Osteocyte (in vitro differentiated cells): Measurements from ENCODE around the gene ZNF22. TPM values are rescaled to one million over a fixed set of nuclear protein-coding genes. Genes with fewer than 3 reads are reported as not detected.

Experiments used
- DNase-seq: peaks from one replicate; pipeline ENCODE4 v3.0.0; 2021; ENCODE audit warnings: mixed read lengths; ENCODE audit not compliant: unreplicated experiment; ENCODE audit errors: extremely low spot score
- H3K27ac Mint-ChIP-seq: one replicate; pipeline ENCODE4 v1.8.0; 2021; ENCODE audit warnings: mild to moderate bottlenecking, mixed read lengths; ENCODE audit not compliant: unreplicated experiment
- H3K27me3 Mint-ChIP-seq: one replicate; pipeline ENCODE4 v1.8.0; 2021; ENCODE audit warnings: mixed read lengths; ENCODE audit not compliant: unreplicated experiment
- H3K36me3 Mint-ChIP-seq: one replicate; pipeline ENCODE4 v1.8.0; 2021; ENCODE audit warnings: mixed read lengths; ENCODE audit not compliant: unreplicated experiment
- H3K4me1 Mint-ChIP-seq: one replicate; pipeline ENCODE4 v1.8.0; 2021; ENCODE audit warnings: mixed read lengths; ENCODE audit not compliant: unreplicated experiment
- H3K4me3 Mint-ChIP-seq: one replicate; pipeline ENCODE4 v1.8.0; 2021; ENCODE audit warnings: mild to moderate bottlenecking, moderate library complexity, mixed read lengths; ENCODE audit not compliant: unreplicated experiment
- H3K9me3 Mint-ChIP-seq: one replicate; pipeline ENCODE4 v1.8.0; 2021; ENCODE audit warnings: mixed read lengths; ENCODE audit not compliant: unreplicated experiment
- CTCF ChIP-seq: fragments of 200-600 bp; sonication (generic); IDR thresholded peaks from 2 replicates; pipeline ENCODE4 v1.5.0; 2021; ENCODE audit warnings: antibody characterized with exemption, mild to moderate bottlenecking, moderate library complexity
- total RNA-seq: library from RNA; stranded (reverse); gene quantifications from 2 replicates; pipeline ENCODE4 v1.2.1, GENCODE V29; 2021

ZNF22 gene
- total RNA-seq, 1 donor from 2014 or later: 23.4 TPM

GRCh38 chr10:45000138-45000751, 478 bp upstream of the ZNF22 start:
- peak overlapping the region; percentile 91 for H3K27ac Mint-ChIP-seq
- H3K27me3 Mint-ChIP-seq: no peaks in the 10 kb centered on the region
- TF ChIP-seq CTCF: no peak
- no peak for DNase-seq
- H3K36me3 Mint-ChIP-seq: peaks cover 29% of the 10 kb centered on the region
- H3K9me3 Mint-ChIP-seq: peaks cover 13% of the 10 kb centered on the region
- peak overlapping the region; percentile 77 for H3K4me3 Mint-ChIP-seq
- peaks cover 33% of the 10 kb centered on the region for H3K4me1 Mint-ChIP-seq

- DNase-seq: no peak
These were observed 842 bp downstream of the ZNF22 start for GRCh38 chr10:45001381-45002148.

GRCh38 chr10:45003432-45004000, 2.8 kb downstream of the ZNF22 start:
- H3K4me3 Mint-ChIP-seq: no peak overlapping the region
- H3K36me3 Mint-ChIP-seq: peaks cover 33% of the 10 kb centered on the region
- TF ChIP-seq CTCF: no peak
- no peak for DNase-seq
- peaks cover 22% of the 10 kb centered on the region for H3K4me1 Mint-ChIP-seq
- H3K9me3 Mint-ChIP-seq: peaks cover 13% of the 10 kb centered on the region
- no peaks in the 10 kb centered on the region for H3K27me3 Mint-ChIP-seq
- H3K27ac Mint-ChIP-seq: no peak overlapping the region

More at GRCh38 chr10:45001381-45002148, 842 bp downstream of the ZNF22 start:
- Mint-ChIP-seq H3K4me1 (peaks cover 23% of the 10 kb centered on the region), H3K36me3 (peaks cover 33% of the 10 kb centered on the region), H3K27me3 (no peaks in the 10 kb centered on the region), H3K27ac (peak overlapping the region; percentile 91), H3K4me3 (peak overlapping the region; percentile 83), H3K9me3 (peaks cover 13% of the 10 kb centered on the region)
- no peak for TF ChIP-seq CTCF

GRCh38 chr10:45004661-45005060, 3.9 kb downstream of the ZNF22 start:
- H3K4me1 Mint-ChIP-seq: peaks cover 22% of the 10 kb centered on the region
- H3K36me3 Mint-ChIP-seq: peaks cover 33% of the 10 kb centered on the region
- H3K4me3 Mint-ChIP-seq: no peak overlapping the region
- H3K27me3 Mint-ChIP-seq: no peaks in the 10 kb centered on the region
- no peak for TF ChIP-seq CTCF
- no peak for DNase-seq
- H3K27ac Mint-ChIP-seq: no peak overlapping the region
- H3K9me3 Mint-ChIP-seq: peaks cover 13% of the 10 kb centered on the region

- Mint-ChIP-seq H3K4me3 (no peak overlapping the region), H3K27ac (no peak overlapping the region), H3K36me3 (peaks cover 33% of the 10 kb centered on the region), H3K27me3 (no peaks in the 10 kb centered on the region), H3K9me3 (peaks cover 13% of the 10 kb centered on the region), H3K4me1 (peaks cover 16% of the 10 kb centered on the region)
- DNase-seq: no peak
- TF ChIP-seq CTCF: no peak
These were observed 4.6 kb downstream of the ZNF22 start for GRCh38 chr10:45005284-45005683.
